GM06990 (cell line): Measurements from ENCODE around the gene CD226.
"Not testable (repeated sequence)": the region's sequence is repeated elsewhere in the genome, so short reads cannot be mapped to it uniquely, and the experiment has no call there.

Experiments
- DNase-seq: peaks from one replicate; pipeline ENCODE4 v3.0.0-alpha.2; 2011; ENCODE audit not compliant: insufficient read length; ENCODE audit errors: extremely low read depth
- H3K27me3 ChIP-seq: replicated peaks from 2 replicates; pipeline ENCODE4 v1.6.0; 2011; ENCODE audit warnings: low read length; ENCODE audit not compliant: control insufficient read depth, insufficient read depth
- H3K36me3 ChIP-seq: 2 replicates; pipeline ENCODE4 v1.5.1; 2011; ENCODE audit warnings: low read length; ENCODE audit not compliant: control insufficient read depth, insufficient read depth
- H3K4me3 ChIP-seq: replicated peaks from 2 replicates; pipeline ENCODE4 v1.5.1; 2011; ENCODE audit warnings: low read depth, mild to moderate bottlenecking, control low read depth, low read length
- CTCF ChIP-seq: IDR thresholded peaks from 2 replicates; pipeline ENCODE4 v1.5.1; 2011; ENCODE audit warnings: low read length, control low read depth, mild to moderate bottlenecking, inconsistent platforms; ENCODE audit not compliant: insufficient read depth, poor library complexity, severe bottlenecking

The CD226 gene

GRCh38 chr18:69872661-69873060 is 75.0 kb downstream of the CD226 start:
- DNase-seq = no peak
- TF ChIP-seq CTCF = no peak
- H3K27me3 ChIP-seq = no peaks in the 10 kb centered on the region
- no peak overlapping the region for H3K4me3 ChIP-seq
- peaks cover 3% of the 10 kb centered on the region for H3K36me3 ChIP-seq

- H3K36me3 ChIP-seq = peaks cover 5% of the 10 kb centered on the region
- H3K4me3 ChIP-seq = no peak overlapping the region
- no peak for TF ChIP-seq CTCF
- H3K27me3 ChIP-seq = no peaks in the 10 kb centered on the region
- DNase-seq = no peak
Measured at GRCh38 chr18:69871363-69871762, 76.3 kb downstream of the CD226 start.

- Histone ChIP-seq H3K27me3 (no peaks in the 10 kb centered on the region), H3K4me3 (no peak overlapping the region), H3K36me3 (peaks cover 5% of the 10 kb centered on the region)
- TF ChIP-seq CTCF = no peak
- DNase-seq = no peak
Measured at GRCh38 chr18:69870736-69871135, 76.9 kb downstream of the CD226 start.

DNA sequence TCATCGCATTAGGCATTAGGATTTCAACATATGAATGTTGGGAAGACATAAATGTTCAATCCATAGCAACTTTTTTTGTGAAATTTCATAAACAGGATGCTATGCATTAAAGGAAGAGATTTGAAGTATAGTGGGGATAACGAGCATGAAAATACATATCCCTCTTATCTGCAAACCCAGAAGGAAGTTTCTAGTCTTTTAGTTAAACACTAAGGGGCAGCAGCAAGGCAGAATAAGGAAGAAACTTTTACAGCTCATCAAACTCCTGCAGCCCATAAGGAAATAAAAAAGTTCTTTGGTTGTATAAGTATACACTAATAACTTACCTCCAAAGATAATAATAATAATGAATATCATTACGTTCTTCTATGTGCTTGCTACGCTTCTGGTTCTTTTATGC is 81.5 kb downstream of the CD226 start:
- peaks cover 5% of the 10 kb centered on the region for H3K36me3 ChIP-seq
- no peak for DNase-seq
- TF ChIP-seq CTCF = no peak
- no peak overlapping the region for H3K4me3 ChIP-seq
- no peaks in the 10 kb centered on the region for H3K27me3 ChIP-seq

- H3K27me3 ChIP-seq = no peaks in the 10 kb centered on the region
- no peak for TF ChIP-seq CTCF
- H3K36me3 ChIP-seq = peaks cover 5% of the 10 kb centered on the region
- no peak overlapping the region for H3K4me3 ChIP-seq
- DNase-seq = no peak
Measured at GRCh38 chr18:69865776-69866175, 81.9 kb downstream of the CD226 start.

GRCh38 chr18:69864802-69865201 is 82.9 kb downstream of the CD226 start:
- H3K4me3 ChIP-seq, H3K36me3 ChIP-seq, H3K27me3 ChIP-seq: not testable (repeated sequence)
- DNase-seq = peak; percentile 61
